ENCODE results near the gene F11.
A peak's percentile ranks its signal among the peaks of the same experiment; 100 is the strongest.
"Not testable (repeated sequence)": the region's sequence is repeated elsewhere in the genome, so short reads cannot be mapped to it uniquely, and the experiment has no call there.

Gene F11

DNA sequence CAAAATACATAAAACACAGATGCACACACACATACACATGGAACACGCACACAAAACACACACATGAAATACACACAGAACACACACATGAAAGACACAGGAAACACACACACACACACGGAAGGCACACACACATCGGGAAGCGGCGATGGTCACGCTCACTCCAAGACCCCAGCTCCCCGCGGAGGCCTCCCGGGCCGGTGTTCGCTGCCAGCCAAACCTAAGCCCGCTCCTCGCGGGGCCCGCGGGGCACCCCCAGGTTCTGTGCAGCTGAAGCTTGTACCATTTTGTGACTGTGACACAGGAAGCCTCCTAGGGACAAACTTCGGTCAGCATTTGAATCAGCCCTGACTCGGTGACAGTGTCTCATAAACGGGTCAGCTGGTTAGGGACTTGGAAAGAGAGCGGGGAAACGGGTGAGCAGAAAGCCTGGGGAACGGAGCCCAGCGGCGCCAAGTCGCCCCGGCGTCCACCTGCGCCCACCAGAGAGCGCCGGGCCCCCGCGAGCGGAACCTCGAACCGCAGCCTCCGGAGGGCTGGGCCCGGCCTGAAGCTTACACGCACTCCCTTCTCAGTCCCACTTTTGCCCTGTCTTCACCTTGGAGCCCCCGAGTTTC, 32.1 kb downstream of the F11 start:
- DNase-seq (ENCODE audit: low read depth, low spot score) = peak; percentile 55

DNA sequence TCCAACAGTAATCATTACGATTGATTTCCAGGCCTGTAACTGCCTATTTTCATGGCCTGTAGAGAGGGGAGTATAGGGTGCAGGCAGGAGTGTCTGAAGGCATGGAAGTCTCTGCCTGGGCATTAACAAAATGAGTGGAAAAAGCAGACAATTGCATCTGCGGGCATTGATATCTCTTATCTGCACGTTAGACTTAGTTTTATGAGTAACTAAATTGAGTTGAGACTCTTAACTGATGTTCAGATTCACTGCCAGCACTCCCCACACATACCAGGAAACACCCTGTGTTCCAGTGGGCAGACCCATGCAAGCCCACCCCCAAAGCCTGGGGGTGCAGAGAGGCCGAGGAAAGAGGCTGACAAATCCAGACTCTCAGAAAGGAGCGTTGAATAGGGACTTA, 33.3 kb downstream of the F11 start:
- no peak for DNase-seq (ENCODE audit: low read depth, low spot score)

- no peak for DNase-seq (ENCODE audit: low read depth, low spot score)
These were observed 34.8 kb downstream of the F11 start for GRCh38 chr4:186300659-186301390.

- DNase-seq (ENCODE audit: low read depth, low spot score) = no peak
These were observed 38.2 kb downstream of the F11 start for GRCh38 chr4:186304216-186304615.

DNA sequence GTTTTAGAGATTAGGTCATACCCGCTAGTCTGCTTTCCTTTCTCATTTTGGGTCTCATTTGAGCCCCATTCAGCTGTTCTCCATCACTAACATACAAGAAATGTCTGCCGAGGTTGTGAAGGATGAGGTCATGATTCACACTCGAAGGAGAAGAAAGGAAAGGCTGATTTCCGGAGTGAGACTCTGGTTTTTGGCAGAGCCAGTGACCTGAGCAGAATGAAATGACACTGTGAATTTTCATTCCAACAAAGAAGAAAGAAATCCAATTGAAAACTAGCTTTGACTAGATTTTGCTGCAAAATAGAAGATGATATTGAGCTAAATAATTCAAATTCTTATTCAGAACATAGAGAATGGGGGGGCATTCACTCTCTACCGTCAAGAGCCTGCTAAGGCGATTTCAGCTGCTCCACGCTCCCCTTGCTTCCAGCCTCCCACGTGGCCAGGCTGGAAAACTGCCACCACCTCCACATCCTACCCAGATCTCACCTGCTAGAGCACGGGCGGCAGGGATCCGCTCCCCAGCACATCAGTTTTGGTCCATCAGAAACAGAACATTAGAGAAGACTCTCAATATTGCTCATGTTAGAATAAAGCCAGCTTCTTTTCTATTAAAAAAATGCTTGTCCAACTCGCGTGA, 39.0 kb downstream of the F11 start:
- DNase-seq (ENCODE audit: low read depth, low spot score) = no peak

DNA sequence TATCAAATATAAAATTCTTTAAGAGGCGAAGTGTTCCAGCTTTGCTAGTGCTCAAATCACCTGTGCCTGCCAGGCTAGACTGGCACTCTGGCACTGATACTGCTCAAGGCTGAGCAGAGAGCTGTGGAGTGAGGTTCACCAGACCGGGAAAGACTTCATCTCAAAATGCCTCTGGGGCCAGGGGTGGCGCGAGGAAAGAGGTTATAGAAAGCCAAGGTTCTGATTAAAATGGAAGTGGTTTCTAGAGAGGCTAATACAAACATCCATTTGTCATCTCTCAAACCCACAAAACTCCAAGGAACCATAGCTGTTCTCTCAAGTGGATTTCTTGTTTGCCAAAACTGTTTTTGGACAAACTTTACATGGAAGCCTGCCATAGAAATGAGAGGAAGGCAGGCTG, 41.5 kb downstream of the F11 start:
- no peak for DNase-seq (ENCODE audit: low read depth, low spot score)

DNA sequence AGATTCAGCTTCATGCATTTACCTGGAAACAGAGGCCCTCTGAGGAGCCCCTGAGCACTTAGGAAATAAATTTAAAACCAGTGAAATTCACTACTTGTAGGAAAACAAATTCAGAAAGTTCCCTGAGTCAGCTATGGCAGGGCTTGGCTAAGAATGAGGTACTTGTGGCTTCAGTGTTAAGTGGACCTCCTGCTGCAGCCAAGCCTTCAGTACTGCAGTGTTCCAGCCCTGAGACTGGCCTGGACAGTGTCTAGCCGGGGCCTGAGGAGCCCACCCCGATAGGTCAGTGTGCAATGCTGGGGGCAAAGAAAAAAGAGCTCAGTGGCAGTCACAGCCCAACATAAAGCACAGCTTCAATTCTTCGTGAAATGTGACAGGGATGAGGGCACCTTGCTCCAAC, 41.9 kb downstream of the F11 start:
- DNase-seq (ENCODE audit: low read depth, low spot score) = no peak

DNA sequence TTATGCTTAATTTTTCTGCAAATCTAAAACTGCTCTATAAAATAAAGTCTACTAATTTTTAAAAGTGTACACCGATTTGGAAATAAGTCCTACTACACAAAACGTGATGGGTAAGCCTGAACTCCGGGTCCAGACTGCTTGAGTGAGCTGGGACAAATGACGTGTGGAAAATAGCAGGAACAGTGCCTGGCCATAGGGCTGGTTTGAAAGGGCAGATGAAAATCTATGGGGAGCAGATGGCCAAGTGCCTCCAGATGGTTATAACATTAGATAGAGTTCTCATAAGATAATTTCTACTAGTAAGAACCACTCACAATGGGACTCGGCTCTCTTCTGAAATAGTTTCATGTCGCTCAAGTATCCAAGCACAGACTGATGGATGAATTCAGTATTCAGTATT, 52.5 kb downstream of the F11 start:
- DNase-seq (ENCODE audit: low read depth, low spot score) = no peak

DNA sequence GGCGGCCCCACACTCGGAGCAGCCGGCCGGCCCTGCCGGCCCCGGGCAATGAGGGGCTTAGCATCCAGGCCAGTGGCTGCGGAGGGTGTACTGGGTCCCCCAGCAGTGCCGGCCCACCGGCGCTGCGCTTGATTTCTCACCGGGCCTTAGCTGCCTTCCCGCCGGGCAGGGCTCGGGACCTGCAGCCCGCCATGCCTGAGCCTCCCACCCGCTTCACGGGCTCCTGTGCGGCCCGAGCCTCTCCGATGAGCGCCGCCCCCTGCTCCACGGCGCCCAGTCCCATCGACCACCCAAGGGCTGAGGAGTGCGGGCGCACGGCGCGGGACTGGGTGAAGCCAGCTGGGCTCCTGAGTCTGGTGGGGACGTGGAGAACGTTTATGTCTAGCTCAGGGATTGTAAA, 58.7 kb downstream of the F11 start:
- DNase-seq (ENCODE audit: low read depth, low spot score) = not testable (repeated sequence)

DNA sequence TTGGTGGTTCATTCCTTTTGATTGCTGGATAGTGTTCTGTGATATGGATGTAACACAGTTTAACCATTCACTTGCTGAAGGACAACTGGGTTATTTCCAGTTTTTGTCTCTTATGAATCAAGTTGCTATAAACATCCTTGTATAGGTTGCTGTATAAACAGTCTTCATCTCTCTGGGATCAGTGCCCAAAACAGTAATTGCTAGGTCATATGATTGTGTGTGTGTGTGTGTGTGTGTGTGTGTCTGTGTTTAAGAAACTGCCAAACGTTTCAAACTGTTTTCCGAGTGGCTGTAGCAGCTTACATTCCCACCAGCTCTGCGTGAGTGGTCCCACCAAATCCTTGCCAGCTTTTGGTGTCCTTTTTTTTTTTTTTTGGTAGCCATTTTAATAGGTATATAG, 60.4 kb downstream of the F11 start:
- DNase-seq (ENCODE audit: low read depth, low spot score) = no peak

DNA sequence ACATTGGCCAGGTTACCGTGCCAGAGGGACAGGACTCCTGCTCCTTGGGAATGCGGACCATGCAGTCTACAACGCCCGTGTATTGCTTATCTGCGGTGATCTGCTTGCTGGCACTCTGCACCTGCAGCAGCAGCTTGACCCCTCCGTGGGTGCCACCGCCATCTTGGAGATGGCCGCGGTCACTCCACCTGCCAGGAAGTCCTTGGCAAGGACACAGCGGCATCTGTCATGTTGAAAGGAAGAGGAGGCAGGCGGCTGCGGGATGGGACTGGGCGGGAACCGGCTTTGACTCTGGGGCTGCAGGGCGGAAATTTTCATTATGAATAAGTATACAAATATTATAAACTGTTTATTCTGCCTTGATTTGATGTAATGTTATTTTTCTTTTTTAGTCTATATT, 63.4 kb downstream of the F11 start:
- DNase-seq (ENCODE audit: low read depth, low spot score) = no peak

DNA sequence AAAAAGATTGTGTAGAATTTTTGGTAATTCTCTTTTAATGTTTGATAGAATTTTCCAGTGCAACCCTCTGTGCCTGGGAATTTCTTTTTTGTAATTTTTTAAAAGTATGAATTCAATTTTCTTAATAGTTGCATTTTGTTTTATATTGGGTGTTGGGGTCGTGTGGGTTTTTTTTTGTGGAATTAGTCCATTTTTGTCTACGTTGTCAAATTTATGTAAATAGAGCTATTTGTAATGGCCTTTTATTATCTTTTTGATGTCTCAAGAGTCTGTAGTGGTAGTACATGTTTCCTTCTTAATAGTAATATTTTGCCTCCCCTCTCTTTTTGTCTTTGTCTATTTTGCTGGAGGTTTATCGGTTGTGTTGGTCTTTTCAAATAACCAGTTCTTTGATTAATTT, 64.4 kb downstream of the F11 start:
- no peak for DNase-seq (ENCODE audit: low read depth, low spot score)

GRCh38 chr4:186335793-186336192, 69.8 kb downstream of the F11 start:
- no peak for DNase-seq (ENCODE audit: low read depth, low spot score)
